ENCODE measurements around the gene XPO4. TPM values are rescaled to one million over a fixed set of nuclear protein-coding genes. Genes with fewer than 3 reads are reported as not detected.

XPO4 gene
- total RNA-seq, 1 experiment from 2014 or later: 25.2 TPM

DNA sequence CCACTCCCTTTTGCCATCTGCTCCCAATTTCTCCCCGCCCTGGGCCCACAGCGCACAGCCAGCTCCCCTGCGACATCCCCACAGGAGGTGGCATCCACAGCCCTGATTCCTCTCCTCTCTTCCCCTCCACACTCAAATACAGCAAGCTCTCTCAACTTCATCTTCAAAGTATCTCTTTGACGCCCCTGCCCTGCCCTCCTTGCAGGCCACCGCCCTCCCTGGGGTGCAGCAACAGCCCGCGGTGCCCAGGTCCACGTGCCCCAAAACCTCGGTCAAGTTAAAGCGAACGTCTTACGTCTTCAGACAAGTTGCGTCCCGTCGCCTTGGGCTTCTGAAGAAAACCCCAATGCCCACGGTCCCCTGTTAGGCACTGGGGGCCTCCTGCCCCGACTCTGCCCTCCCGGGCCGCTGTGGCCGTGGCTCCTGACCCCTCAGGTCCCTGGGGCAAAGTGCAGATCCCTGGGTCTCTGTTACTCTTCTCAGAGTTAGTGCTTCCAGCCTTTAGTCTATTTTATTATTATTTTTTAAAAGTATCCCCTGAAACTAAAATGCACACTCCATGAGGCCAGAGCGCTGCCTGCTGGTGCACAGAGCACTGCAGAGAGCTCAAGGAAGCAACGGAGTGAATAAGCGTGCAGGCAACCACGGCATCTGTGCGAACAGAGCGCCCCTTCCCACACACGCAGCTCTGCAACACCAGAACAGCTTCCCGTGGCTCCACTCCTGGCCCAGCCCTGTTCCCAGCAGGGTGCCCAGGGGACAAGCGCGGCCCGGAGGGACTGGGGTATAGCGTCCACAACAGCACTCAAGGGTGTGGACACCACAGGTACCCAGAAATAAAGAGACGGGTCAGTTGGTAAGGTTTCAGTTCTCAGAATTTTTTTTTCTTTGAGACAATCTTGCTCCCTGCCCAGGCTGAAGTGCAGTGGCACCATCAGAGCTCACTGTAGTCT lies 172.6 kb downstream of the XPO4 start:
- DNase-seq (ENCODE audit: extremely low read depth, low read depth): no peak

DNA sequence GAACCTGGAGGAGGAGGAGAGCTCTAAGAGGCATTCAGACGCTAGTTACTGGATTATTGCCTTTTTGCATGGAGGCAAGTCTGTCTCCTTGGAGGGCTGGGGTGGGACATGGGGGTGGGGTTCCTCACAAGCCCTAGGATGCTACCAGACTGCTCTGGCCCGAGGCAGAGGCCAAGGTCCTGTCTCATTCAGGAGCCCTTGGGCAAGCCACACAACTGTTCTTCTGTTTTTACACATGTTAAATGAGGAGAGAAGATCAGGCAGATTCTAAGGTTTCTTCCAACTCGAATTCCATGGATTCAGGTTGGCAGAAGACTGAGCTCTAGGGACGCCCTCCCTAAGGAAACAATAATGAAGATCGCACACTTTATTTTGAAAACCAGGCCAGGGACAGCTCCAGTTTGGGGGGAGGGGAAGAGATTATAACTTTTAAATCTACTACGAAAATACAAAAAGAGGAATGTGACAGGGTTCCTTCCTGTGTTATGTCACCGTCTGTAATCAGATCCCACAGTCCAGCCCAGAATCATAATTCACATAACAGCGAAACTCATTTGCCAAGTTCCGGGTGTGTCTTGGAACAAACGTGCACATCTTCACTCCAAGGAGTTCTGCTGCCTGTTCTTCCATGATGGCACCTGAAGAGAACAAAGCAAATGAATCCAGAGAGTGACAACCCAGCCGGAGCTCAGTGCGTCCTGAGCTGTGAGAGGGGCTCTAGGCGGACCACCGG lies 173.8 kb downstream of the XPO4 start:
- no peak for DNase-seq (ENCODE audit: extremely low read depth, low read depth)

DNA sequence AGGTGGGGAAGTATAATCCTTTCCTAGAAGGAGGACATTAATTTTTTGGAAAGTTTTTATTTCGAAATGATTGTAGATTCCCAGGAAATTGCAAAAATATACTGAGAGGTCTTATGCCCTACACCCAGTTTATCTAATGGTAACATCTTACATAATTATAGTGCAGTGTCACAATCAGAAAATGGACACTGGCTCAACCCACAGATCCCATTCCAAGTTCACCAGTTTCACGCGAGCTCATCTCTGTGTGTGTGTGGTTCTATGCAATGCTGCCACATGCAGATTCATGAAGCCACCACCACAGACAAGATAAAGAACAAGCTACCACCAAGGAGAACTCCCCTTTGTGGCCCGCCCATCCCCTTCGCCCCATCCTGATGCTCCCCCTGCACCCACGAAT lies 174.7 kb downstream of the XPO4 start:
- no peak for DNase-seq (ENCODE audit: extremely low read depth, low read depth)

Other genes starting within 250 kb of the XPO4 start
- gene IL17D, start 199.0 kb downstream of the XPO4 start, total RNA-seq (2014; rRNA removed; shearing (Covaris generic)): 0.63 and 0.92 TPM in 2 replicates
- 7.6 and 10.5 TPM in 2 replicates for gene EEF1AKMT1, start 128.8 kb downstream of the XPO4 start, total RNA-seq (2014; rRNA removed; shearing (Covaris generic))
- 16.7 and 19.1 TPM in 2 replicates for gene LATS2, start 158.8 kb upstream of the XPO4 start, total RNA-seq (2014; rRNA removed; shearing (Covaris generic))
- 89.5 and 105 TPM in 2 replicates for gene SAP18, start 237.4 kb upstream of the XPO4 start, total RNA-seq (2014; rRNA removed; shearing (Covaris generic))

Data from NCI-H460 (cell line).